GM12865 (cell line): ENCODE results near the gene SUPT6H.

Experiments used
- DNase-seq: peaks from one replicate; pipeline ENCODE4 v3.0.0; 2010; ENCODE audit warnings: low read depth
- H3K4me3 ChIP-seq: 2 replicates; pipeline ENCODE4 v1.5.1; 2011; ENCODE audit warnings: mild to moderate bottlenecking, low read depth, low read length, control low read depth
- CTCF ChIP-seq: IDR thresholded peaks from 2 replicates; pipeline ENCODE4 v1.5.1; 2011; ENCODE audit warnings: low read length, control low read depth, low read depth, inconsistent platforms; ENCODE audit not compliant: insufficient read depth; ENCODE audit errors: missing control alignments

Gene SUPT6H

GRCh38 chr17:28749516-28750177 lies 87.6 kb downstream of the SUPT6H start:
- DNase-seq, result peak; percentile 19
- no peak for TF ChIP-seq CTCF
- no peak overlapping the region for H3K4me3 ChIP-seq

GRCh38 chr17:28750178-28751047 lies 88.4 kb downstream of the SUPT6H start:
- peak; percentile 100 for TF ChIP-seq CTCF
- peak; percentile 95 for DNase-seq
- no peak overlapping the region for H3K4me3 ChIP-seq

- no peak for TF ChIP-seq CTCF
- DNase-seq, result no peak
- H3K4me3 ChIP-seq, result no peak overlapping the region
Observed at GRCh38 chr17:28751600-28752366, 89.8 kb downstream of the SUPT6H start.
